ENCODE measurements around the gene RNGTT. TPM values are rescaled to one million over a fixed set of nuclear protein-coding genes. Genes with fewer than 3 reads are reported as not detected.
"Not testable (repeated sequence)": the region's sequence is repeated elsewhere in the genome, so short reads cannot be mapped to it uniquely, and the experiment has no call there.

The RNGTT gene
- total RNA-seq, 1 donor from 2014 or later = 7.6 TPM

DNA sequence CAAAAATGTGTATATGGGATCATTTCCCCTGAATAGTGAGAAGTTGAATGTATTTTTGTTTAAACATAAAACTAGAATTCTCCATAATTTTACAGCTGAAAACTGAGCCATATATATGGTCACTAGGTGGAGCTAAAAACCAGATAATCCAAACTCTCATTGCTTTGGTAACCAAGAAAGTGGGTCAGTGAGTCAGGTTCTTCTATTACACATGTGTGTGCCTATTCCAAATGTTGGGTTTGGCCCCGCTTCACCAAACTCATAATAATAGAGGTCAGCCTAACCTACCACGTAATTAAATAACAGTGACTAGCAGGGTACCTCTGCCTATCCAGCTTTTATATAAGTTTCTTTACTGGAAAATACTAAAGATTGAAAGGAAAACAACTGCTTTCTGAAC is 19.3 kb upstream of the RNGTT start:
- intact Hi-C loops (cut with DNase I) = loop anchor here (5.0 to 10.0 kb wide), 4 partner anchors 52 to 382 kb away; partner anchors contain the start of gene SRSF12
- DNase-seq (no peak), ATAC-seq (ENCODE audit: poor library complexity) (peak; percentile 96)

DNA sequence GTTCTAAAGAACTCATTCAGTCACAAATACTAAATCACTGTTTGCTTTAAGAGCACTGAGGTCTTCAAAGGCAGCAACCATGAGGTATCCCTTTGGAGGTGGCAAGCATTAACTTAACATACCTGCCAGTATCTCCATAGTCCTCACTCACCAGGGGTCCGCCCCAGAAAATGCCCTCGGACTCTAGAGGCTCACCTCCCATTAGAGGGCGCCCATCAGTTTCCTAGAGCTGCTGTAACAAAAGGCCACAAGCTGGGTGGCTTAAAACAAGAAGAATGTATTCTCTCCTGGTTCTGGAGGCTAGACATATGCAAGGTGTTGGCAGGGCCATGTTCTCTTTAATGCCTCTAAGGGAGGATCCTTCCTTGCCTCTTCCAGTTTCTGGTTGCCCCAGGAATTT is 12.0 kb upstream of the RNGTT start:
- intact Hi-C loops (cut with DNase I) = no loop called here
- ATAC-seq (ENCODE audit: poor library complexity) = no peak
- no peak for DNase-seq

DNA sequence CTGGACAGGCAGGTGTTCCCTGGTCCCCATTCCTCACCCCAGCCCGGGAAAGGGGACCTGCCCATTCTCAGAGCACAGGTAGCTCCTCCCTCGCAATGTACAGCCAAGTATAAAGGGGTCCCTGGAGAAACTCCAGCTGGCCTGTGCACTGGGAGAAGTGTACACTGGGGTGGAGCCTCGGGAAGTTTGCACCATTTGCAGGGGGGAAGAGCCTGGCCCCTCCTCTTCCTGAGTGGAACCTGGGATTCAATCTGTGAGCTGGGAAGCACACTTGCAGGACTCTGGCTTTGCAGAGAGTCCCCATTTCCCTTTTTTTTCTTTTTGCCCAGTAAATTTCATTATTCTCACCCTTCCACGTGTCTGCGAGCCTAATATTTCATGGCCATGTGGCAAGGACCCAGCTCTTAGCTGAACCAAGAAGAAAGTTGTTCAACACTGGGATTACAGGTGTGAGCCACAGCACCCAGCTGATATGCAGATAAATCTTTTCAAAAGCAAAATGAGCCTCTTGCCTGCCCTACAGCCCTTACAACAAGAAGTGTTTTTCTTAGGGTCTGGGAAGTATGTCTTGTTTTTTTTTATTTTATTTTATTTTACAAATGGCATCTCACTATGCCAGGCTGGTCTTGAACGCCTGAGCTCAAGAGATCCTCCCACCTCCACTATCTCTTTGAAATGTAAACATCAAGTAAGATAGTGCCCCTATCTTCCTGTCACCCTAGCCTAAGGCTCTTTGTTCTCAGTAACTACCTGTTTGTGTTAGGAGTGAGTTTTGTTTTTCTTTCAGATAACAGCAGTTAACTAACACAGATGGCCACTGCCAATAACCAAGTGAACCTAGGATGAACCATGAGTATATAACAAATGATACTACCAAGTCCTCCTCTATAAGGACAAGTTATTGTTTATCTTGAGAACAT is 9.3 kb upstream of the RNGTT start:
- DNase-seq (no peak), ATAC-seq (ENCODE audit: poor library complexity) (no peak)
- intact Hi-C loops (cut with DNase I) = no loop called here

DNA sequence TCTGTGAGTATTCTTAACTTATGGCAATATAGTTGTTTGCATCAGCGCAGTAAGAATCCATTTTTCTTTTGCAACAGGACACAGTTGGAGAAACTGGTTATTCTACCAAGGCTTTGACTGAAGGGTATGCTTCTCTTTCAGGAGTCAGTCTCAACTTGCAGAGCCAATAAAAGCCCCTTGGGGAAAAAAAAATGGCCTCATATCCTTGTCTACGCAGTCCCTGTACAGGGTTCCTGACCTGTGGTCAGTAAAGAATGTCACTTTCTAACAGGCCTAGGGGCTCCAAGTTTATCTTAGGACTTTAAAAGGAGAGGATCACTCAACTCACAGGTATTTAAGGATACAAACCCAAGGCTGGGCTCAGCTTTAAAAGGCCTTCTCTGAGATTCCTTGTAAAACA is 6.9 kb upstream of the RNGTT start:
- DNase-seq (no peak), ATAC-seq (ENCODE audit: poor library complexity) (no peak)
- intact Hi-C loops (cut with DNase I) = no loop called here

DNA sequence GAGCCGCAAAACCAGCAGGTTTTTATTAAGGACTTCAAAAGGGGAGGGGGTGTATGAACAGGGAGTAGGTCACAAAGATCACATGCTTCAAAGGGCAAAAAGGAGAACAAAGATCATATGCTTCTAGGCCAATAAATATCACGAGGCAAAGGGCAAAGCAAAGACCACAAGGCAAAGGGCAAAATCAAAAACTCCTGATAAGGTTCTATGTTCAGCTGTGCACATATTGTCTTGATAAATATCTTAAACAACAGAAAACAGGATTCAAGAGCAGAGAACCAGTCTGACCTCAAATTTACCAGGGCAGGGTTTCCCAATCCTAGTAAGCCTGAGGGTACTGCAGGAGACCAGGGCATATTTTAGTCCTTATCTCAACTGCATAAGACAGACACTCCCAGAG is 5.8 kb upstream of the RNGTT start:
- DNase-seq; ATAC-seq (ENCODE audit: poor library complexity); intact Hi-C loops (cut with DNase I): not testable (repeated sequence)

DNA sequence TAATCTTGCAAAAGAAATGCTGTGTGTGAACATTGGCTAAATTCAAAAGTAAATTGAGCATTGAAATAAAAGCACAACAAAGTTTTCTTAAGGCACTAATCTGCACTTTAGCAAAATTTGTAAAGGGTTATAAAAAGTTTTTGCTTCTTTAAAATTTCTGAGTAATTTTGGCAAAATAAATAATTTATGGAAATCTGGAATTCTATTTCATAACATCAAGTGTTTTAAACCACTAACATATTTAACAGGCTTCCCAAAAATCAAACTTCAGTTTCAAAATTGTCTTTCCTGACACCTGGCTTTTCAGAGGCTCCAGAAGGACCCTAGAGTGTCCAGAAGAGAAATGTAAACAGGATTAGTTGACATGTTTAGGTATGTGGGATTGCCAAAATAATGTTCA is 4.5 kb upstream of the RNGTT start:
- intact Hi-C loops (cut with DNase I) = no loop called here
- DNase-seq (no peak), ATAC-seq (ENCODE audit: poor library complexity) (no peak)

DNA sequence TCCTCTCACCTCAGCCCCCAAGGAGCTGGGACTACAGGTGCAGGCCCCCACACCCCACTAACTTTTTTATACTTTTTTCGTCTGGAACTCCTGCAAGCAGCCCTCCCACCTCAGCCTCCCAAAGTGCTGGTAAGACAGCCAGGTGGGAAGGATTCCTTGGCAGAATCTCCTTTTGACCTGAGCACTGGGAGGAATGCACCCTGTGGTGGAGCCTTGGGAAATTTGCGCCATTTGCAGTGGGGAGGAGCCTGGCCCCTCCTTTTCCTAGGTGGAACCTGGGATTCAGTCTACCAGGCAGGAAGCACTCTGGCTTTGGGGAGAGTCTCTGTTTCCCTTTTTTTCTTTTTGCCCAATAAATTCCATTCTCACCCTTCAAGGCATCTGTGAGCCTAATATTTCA is 2.3 kb upstream of the RNGTT start:
- ATAC-seq (ENCODE audit: poor library complexity) (no peak), DNase-seq (no peak)
- intact Hi-C loops (cut with DNase I) = no loop called here

DNA sequence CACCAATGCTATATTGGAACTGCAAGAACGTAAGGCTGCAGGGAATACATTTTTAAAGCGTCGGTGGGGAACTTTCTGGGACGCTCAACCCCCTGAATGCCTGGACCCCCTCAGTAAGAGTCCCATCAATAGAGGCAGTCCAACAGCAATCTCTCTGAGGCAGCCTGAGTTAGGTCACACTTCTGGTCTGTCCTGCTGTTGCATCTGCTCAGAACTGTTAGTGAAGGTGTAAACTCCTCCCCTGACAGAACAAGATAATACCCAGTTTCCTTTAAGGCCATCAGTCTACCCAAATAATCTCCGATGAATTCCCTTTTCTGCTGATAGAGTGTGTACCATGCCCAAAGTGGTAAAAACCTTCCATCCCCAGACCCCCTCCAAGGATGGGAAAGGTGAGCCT is 1.1 kb upstream of the RNGTT start:
- ATAC-seq (ENCODE audit: poor library complexity) (no peak), DNase-seq (no peak)
- intact Hi-C loops (cut with DNase I) = no loop called here

DNA sequence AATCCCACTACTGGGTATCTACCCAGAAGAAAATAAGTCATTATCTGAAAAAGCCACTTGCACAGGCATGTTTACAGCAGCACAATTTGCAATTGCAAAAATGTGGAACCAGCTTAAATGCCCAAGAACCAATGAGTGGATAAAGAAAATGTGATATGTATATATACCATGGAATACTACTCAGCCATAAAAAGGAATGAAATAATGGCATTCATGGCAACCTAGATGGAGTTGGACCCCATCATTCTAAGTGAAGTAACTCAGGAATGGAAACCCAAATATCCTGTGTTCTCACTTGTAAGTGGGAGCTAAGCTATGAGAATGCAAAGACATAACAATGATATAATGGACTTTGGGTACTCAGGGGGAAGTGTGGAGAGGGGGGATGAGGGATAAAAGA is 4.6 kb downstream of the RNGTT start:
- DNase-seq = no peak
- intact Hi-C loops (cut with DNase I) = no loop called here
- no peak for ATAC-seq (ENCODE audit: poor library complexity)

DNA sequence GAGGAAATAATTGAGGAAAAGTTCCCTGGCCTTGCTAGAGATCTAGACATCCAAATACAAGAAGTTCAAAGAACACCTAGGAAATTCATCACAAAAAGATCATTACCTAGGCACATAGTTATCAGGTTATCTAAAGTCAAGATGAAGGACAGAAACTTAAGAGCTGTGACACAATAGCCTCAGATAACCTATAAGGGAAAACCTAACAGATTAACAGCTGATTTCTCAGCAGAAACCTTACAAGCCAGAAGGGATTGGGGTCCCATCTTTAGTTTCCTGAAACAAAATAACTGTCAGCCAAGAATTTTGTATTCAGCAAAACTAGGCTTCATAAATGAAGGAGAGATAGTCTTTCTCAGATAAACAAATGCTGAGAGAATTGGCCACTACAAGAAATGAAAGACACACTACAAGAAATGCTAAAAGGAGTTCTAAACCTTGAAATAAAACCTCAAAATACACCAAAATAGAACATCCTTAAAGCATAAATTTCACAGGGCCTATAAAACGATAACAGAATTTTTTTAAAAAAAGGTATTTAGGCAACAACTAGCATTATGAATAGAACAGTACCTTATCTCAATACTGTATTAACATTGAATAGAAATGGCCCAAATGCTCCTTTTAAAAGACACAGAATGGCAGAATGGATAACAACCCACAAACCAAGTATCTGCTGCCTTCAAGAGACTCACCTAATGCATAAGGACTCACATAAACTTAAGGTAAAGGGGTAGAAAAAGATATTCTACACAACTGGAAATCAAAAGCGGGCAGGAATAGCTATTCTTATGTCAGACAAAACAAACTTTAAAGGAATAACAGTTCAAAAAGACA is 9.7 kb downstream of the RNGTT start:
- ATAC-seq (ENCODE audit: poor library complexity) (no peak), DNase-seq (no peak)

DNA sequence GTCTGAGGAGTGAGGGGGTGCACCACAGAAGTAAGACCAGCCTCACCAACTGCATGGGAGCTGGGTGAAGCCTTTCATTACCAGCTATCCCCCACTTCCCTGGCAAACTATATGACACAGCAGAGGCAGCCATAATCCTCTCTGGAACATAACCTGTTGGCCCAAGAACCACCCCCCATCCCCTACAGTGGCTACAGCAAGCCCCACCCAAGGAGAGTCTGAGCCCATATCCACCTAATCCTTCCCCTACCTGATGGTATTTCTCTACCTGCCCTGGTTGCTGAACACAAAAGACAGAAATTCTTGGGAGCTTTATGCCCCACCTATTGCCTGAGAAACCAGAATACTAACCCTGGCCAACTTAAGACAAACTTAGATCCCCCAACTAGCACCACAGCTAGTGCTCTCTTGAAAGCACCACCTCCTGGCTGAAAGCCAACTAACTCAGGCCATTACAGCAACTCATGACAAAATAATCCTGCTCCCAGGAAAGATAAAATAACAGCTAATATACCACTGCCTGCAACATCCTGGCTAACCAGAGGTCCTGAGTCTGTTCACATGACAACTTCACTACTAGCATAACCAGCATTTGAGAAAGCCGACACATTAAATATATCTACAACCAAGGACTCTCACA is 11.2 kb downstream of the RNGTT start:
- intact Hi-C loops (cut with DNase I) = no loop called here
- no peak for DNase-seq

More for the DNA sequence above, 9.7 kb downstream of the RNGTT start:
- intact Hi-C loops (cut with DNase I) = no loop called here

DNA sequence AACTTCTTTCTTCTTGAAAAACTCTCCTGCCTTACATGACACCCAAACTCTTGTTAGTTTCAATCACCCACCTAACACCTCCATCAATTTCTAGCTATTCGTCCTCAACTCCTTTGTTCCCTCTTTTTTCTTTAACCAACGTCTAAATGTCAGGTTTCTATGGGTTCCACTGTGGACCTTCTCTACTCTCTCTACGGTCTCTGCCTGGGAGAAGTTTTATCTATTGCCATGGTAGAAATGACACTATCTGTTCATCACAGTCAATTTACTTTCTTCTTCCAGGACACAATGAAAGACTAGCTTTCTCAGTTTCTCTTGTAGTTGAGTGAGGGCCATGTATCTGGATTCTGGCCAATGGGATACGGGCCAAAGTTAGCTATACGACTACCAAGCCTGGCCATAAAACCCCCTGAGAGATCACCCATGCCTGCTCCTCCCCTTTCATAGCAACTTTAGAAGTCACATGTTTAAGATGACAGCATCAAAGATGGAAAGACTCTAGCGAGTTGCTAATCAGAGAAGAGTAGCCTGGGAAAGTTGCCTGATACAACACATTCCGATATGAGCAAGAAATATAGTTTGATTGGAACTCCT is 17.9 kb downstream of the RNGTT start:
- ATAC-seq (ENCODE audit: poor library complexity) (no peak), DNase-seq (no peak)
- intact Hi-C loops (cut with DNase I) = no loop called here

More for the DNA sequence above, 11.2 kb downstream of the RNGTT start:
- no peak for ATAC-seq (ENCODE audit: poor library complexity)

DNA sequence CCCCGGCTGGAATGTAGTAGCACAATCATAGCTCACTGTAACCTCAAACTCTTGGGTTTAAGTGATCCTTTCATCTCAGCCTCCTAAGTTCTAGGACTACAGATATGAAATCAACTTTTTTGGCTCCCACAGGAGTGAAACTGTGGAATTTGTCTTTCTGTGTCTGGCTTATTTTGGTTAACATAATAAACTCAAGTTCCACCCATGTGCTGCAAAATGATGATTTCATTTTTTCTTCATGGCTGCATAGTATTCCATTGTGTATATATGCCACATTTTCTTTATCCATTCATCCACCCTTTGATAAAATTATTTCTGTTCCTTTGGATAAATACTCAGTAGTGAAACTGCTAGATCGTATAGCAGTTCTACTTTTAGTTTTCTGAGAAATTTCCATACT is 29.9 kb downstream of the RNGTT start:
- no peak for ATAC-seq (ENCODE audit: poor library complexity)
- intact Hi-C loops (cut with DNase I) = no loop called here
- DNase-seq = no peak

DNA sequence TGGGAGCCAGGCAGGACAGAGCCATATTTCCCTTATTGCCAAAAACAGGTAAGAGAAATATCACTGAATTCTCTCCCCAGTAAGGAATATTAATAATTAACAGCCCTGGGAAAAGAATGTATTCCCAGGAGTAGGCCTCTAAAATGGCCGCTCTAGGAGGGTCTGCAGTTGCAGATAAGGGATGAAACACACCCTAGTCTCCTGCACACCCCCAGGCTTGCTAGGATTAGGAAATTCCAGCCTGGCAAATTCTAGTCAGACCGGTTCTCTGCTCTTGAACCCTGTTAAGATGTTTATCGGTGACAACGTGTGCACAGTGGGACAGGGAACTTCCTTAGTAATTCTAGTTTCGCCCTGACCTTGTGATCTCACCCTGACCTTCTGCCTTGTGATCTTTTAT is 31.4 kb downstream of the RNGTT start:
- DNase-seq; ATAC-seq (ENCODE audit: poor library complexity); intact Hi-C loops (cut with DNase I): not testable (repeated sequence)

DNA sequence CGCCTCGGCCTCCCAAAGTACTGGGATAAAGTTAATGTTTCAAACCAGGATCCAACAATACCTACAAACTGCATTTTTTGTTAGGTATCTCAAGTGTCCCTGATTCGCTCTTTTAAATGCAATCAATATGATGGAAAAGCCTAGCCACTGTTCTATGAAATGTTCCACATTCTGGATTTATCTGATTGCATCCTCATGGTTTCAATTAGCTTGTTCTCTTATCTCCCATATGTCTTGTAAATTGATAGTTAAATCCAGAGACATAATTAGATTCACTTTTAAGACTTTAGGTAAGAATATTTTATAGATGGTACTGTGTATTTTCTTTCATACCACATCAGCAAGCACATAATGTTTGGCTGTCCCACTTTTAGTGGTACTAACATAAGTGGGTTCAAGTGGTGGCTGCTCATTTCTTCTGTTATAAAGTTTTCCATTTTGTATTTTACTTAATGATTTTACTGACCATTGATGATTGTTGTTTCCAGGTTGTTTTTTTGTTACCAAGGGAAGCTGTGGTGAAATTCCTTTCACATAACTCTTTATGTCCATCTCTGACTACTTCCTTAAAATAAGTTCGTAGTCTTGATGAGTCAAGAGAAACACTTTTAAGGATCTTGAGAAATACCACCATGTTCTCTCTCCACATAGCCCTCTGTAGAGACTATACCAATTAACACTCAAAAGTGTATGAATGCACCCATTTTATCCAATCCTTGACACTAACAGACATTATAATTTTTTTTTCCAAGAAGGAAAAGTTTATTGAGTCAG is 40.5 kb downstream of the RNGTT start:
- intact Hi-C loops (cut with DNase I) = no loop called here
- DNase-seq = no peak
- peak; percentile 36 for ATAC-seq (ENCODE audit: poor library complexity)

DNA sequence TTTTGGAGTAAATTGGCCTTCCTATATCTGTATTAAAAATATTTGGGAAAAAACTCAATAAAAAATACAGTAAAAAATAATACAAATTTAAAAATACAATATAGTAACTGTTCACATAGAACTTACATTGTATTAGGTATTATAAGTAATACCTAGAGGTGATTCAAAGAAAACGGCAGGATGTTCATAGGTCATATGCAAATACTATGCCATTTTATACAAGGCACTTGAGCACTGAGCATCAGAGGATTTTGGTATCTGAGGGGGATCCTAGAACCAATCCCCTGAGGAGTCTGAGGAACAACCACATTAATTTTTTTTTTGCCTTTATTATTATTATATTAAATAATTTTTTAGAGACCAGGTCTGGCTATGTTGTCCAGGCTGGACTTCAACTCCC is 41.7 kb downstream of the RNGTT start:
- DNase-seq (no peak), ATAC-seq (ENCODE audit: poor library complexity) (no peak)
- intact Hi-C loops (cut with DNase I) = no loop called here

DNA sequence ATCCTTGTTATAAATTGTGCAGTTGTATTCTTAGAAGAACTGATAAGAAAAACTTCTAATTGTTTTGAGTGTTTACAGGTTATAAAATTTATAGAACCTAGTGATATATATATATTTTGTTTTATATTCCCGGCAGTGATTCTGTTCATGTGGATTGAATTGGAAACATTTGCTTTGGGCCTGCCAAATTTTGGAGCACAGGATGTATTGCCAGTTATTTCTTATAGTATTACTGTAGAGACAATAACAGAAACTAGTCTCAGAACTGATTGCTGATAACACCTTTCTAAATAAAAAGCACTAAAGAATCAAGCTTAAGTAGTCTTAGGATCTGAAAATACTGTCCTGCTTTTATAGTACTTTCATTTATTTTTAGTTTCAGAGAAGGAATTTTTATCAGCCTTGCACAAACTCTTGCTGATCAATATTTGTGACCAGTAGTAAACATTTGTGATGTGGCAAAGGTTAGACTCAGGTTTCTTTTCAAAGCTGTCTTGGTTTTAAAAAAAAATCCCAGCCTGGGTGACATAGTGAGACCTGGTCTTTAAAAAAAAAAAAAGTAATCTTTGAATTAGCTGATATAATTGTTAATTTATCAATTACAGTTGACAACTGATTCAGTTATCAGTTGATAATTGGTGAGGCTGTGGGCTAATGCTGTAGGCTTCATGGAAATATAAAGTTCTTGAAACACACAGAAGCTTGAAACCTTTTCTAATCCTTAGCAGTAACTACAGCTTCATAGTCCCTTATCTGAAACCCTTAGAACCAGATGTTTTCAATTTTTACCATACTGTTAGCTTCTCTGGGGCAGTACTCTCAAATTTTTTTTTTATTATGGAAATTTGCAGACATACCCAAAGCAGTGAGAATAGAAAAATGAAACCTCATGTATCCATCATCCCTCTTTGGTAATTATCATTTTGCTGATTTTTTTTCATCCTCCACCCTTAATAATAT is 42.4 kb downstream of the RNGTT start:
- ATAC-seq (ENCODE audit: poor library complexity) = no peak
- intact Hi-C loops (cut with DNase I) = no loop called here
- no peak for DNase-seq
